ENCODE measurements around the gene GXYLT2.
A peak's percentile ranks its signal among the peaks of the same experiment; 100 is the strongest.

GXYLT2 gene

GRCh38 chr3:72888546-72889309 lies 882 bp downstream of the GXYLT2 start (continued):
- TF ChIP-seq ZXDB (tag by site-specific recombination; IDR thresholded peaks at IDR 0.05) (0 out of 2 replicates have a peak, but pooled peaks have one; percentile 46), FEZF1 (tag by site-specific recombination; IDR thresholded peaks at IDR 0.05) (peak; percentile 64; the same call in 1 of the 2 replicates), ZSCAN30 (tag by site-specific recombination; IDR thresholded peaks at IDR 0.05) (no peak), MZF1 (tag by site-specific recombination; IDR thresholded peaks at IDR 0.05; ENCODE audit: borderline replicate concordance) (peak; percentile 95), REST (tag by site-specific recombination; IDR thresholded peaks at IDR 0.05) (no peak)

- peaks cover 16% of the 10 kb centered on the region for H3K4me1 ChIP-seq (ENCODE audit: control insufficient read depth, insufficient read depth, low read length)
- no peaks in the 10 kb centered on the region for H3K9me3 ChIP-seq (ENCODE audit: control insufficient read depth, insufficient read depth, low read depth, low read length)
- CTCF ChIA-PET: interaction anchor here (0.7 to 2.7 kb wide), 6 partner anchors 25 to 196 kb away, joined by 3 to 12 read pairs (median 4); no protein-coding TSS in a partner anchor
- TF ChIP-seq ZNF600 (tag by site-specific recombination; IDR thresholded peaks at IDR 0.05): no peak
- TF ChIP-seq ZNF26 (tag by site-specific recombination; IDR thresholded peaks at IDR 0.05): no peak
- 0 out of 2 replicates have a peak, but pooled peaks have one; percentile 6 for TF ChIP-seq PRDM6 (tag by site-specific recombination; IDR thresholded peaks at IDR 0.05)
- TF ChIP-seq ZNF362 (tag by site-specific recombination; IDR thresholded peaks at IDR 0.05): peak; percentile 45; the same call in 1 of the 2 replicates
- TF ChIP-seq WT1 (tag by site-specific recombination; IDR thresholded peaks at IDR 0.05): peak; percentile 63
- no peak for TF ChIP-seq ZNF571 (tag by site-specific recombination; IDR thresholded peaks at IDR 0.05)
- POLR2A ChIA-PET: no interaction called here
- peak overlapping the region; percentile 55 for H3K4me3 ChIP-seq (ENCODE audit: low read depth, low read length)
- H3K27ac ChIP-seq (ENCODE audit: extremely low read depth, low read depth, low read length): no peak overlapping the region; the same call in 1 of the 2 replicates
- H3K36me3 ChIP-seq (ENCODE audit: control insufficient read depth in 2 of 2, insufficient read depth in 1 of 2, low read length in 2 of 2): no peaks in the 10 kb centered on the region
These were observed 1.7 kb downstream of the GXYLT2 start for GRCh38 chr3:72889310-72890165.

Data from HEK293 (cell line).